ENCODE data around the gene PRR23C. TPM values are rescaled to one million over a fixed set of nuclear protein-coding genes. Genes with fewer than 3 reads are reported as not detected.

PRR23C gene
- total RNA-seq, 1 donor from 2014 or later, result not detected

- no peaks in the 10 kb centered on the region for H3K4me1 ChIP-seq
- intact Hi-C loops (cut with DNase I), result no loop called here
These were observed 29.9 kb upstream of the PRR23C start for GRCh38 chr3:139074565-139075115.

GRCh38 chr3:139062918-139063317, 18.2 kb upstream of the PRR23C start:
- Histone ChIP-seq H3K36me3 (no peaks in the 10 kb centered on the region), H3K4me1 (no peaks in the 10 kb centered on the region), H3K27me3 (no peaks in the 10 kb centered on the region), H3K9me3 (no peaks in the 10 kb centered on the region), H3K4me3 (no peak overlapping the region), H3K27ac (no peak overlapping the region)
- DNase-seq (ENCODE audit: low spot score in 2 of 2), result no peak
- no peak for TF ChIP-seq CTCF (IDR thresholded peaks at IDR 0.05)
- intact Hi-C loops (cut with DNase I), result no loop called here

More at GRCh38 chr3:139074565-139075115, 29.9 kb upstream of the PRR23C start:
- TF ChIP-seq CTCF (IDR thresholded peaks at IDR 0.05), result no peak
- Histone ChIP-seq H3K27me3 (no peaks in the 10 kb centered on the region), H3K4me3 (no peak overlapping the region), H3K36me3 (no peaks in the 10 kb centered on the region), H3K9me3 (peaks cover 0 to 11% of the 10 kb centered on the region in 2 donors), H3K27ac (no peak overlapping the region)
- DNase-seq (ENCODE audit: low spot score in 2 of 2), result no peak

- H3K36me3 ChIP-seq, result no peaks in the 10 kb centered on the region
- no peak for TF ChIP-seq CTCF (IDR thresholded peaks at IDR 0.05)
- no peaks in the 10 kb centered on the region for H3K4me1 ChIP-seq
- no peak overlapping the region for H3K4me3 ChIP-seq
- no peak for DNase-seq (ENCODE audit: low spot score in 2 of 2)
- H3K27ac ChIP-seq, result no peak overlapping the region
- intact Hi-C loops (cut with DNase I), result no loop called here
- peaks cover 0 to 11% of the 10 kb centered on the region in 2 donors for H3K9me3 ChIP-seq
- no peaks in the 10 kb centered on the region for H3K27me3 ChIP-seq
These were observed 8.3 kb upstream of the PRR23C start for GRCh38 chr3:139052802-139053600.

- no peaks in the 10 kb centered on the region for H3K4me1 ChIP-seq
- DNase-seq (ENCODE audit: low spot score in 2 of 2), result no peak
- intact Hi-C loops (cut with DNase I), result no loop called here
- H3K27me3 ChIP-seq, result no peaks in the 10 kb centered on the region
- H3K9me3 ChIP-seq, result no peaks in the 10 kb centered on the region
- H3K27ac ChIP-seq, result no peak overlapping the region
- H3K4me3 ChIP-seq, result no peak overlapping the region
- H3K36me3 ChIP-seq, result no peaks in the 10 kb centered on the region
- no peak for TF ChIP-seq CTCF (IDR thresholded peaks at IDR 0.05)
These were observed 932 bp downstream of the PRR23C start for GRCh38 chr3:139043554-139044365.

- H3K9me3 ChIP-seq, result no peaks in the 10 kb centered on the region
- no peak overlapping the region for H3K4me3 ChIP-seq
- no peak overlapping the region for H3K27ac ChIP-seq
- TF ChIP-seq CTCF (IDR thresholded peaks at IDR 0.05), result no peak
- no peaks in the 10 kb centered on the region for H3K4me1 ChIP-seq
- intact Hi-C loops (cut with DNase I), result no loop called here
- H3K36me3 ChIP-seq, result no peaks in the 10 kb centered on the region
- no peaks in the 10 kb centered on the region for H3K27me3 ChIP-seq
- DNase-seq (ENCODE audit: low spot score in 2 of 2), result no peak
These were observed 7.2 kb downstream of the PRR23C start for GRCh38 chr3:139037478-139037877.

Measured in ascending aorta (tissue), 2 donors.